Measurements from ENCODE around the gene OPHN1. TPM values are rescaled to one million over a fixed set of nuclear protein-coding genes. Genes with fewer than 3 reads are reported as not detected.

Gene OPHN1
- total RNA-seq, 4 donors from 2014 or later = 5.1 to 11.2 (median 8.0) TPM

GRCh38 chrX:68363984-68364383, 69.3 kb downstream of the OPHN1 start:
- Histone ChIP-seq H3K4me1 (peaks cover 0 to 6% (median 0%) of the 10 kb centered on the region in 4 donors), H3K9me3 (peaks cover 0 to 1% (median 0%) of the 10 kb centered on the region in 4 donors), H3K4me3 (no peak overlapping the region), H3K36me3 (no peaks in the 10 kb centered on the region), H3K27me3 (no peaks in the 10 kb centered on the region), H3K27ac (replicated peaks in 1 of 4) (no peak overlapping the region)
- TF ChIP-seq POLR2A (IDR thresholded peaks at IDR 0.05; ENCODE audit: low read depth) (no peak), POLR2AphosphoS5 (IDR thresholded peaks at IDR 0.05) (no peak), EP300 (IDR thresholded peaks at IDR 0.05) (no peak), CTCF (IDR thresholded peaks at IDR 0.05) (no peak)
- DNase-seq (ENCODE audit: extremely low spot score) = no peak
- WGBS = 93% methylated on average over 2 of the region's 2 CpGs
- intact Hi-C loops (cut with DNase I) = no loop called here

- 62% methylated on average over 1 of the region's 1 CpG for WGBS
- H3K4me3 ChIP-seq = no peak overlapping the region
- H3K27ac ChIP-seq (replicated peaks in 1 of 4) = no peak overlapping the region
- TF ChIP-seq CTCF (IDR thresholded peaks at IDR 0.05) (no peak), POLR2AphosphoS5 (IDR thresholded peaks at IDR 0.05) (no peak), EP300 (IDR thresholded peaks at IDR 0.05) (no peak), POLR2A (IDR thresholded peaks at IDR 0.05; ENCODE audit: low read depth) (no peak)
- no peak for DNase-seq (ENCODE audit: extremely low spot score)
- H3K27me3 ChIP-seq = no peaks in the 10 kb centered on the region
- H3K36me3 ChIP-seq = no peaks in the 10 kb centered on the region
- peaks cover 0 to 11% (median 8%) of the 10 kb centered on the region in 4 donors for H3K4me1 ChIP-seq
- no peaks in the 10 kb centered on the region for H3K9me3 ChIP-seq
- intact Hi-C loops (cut with DNase I) = no loop called here
Observed at GRCh38 chrX:68358679-68359078, 74.6 kb downstream of the OPHN1 start.

- no peak for TF ChIP-seq CTCF (IDR thresholded peaks at IDR 0.05)
- no peak for TF ChIP-seq EP300 (IDR thresholded peaks at IDR 0.05)
- intact Hi-C loops (cut with DNase I) = no loop called here
- no peaks in the 10 kb centered on the region for H3K36me3 ChIP-seq
- 64% methylated on average over 4 of the region's 4 CpGs for WGBS
- no peaks in the 10 kb centered on the region for H3K9me3 ChIP-seq
- no peak for DNase-seq (ENCODE audit: extremely low spot score)
- peaks cover 0 to 11% (median 8%) of the 10 kb centered on the region in 4 donors for H3K4me1 ChIP-seq
- no peak overlapping the region for H3K4me3 ChIP-seq
- no peak overlapping the region for H3K27ac ChIP-seq (replicated peaks in 1 of 4)
- no peaks in the 10 kb centered on the region for H3K27me3 ChIP-seq
Observed at GRCh38 chrX:68355629-68355920, 77.7 kb downstream of the OPHN1 start.

GRCh38 chrX:68354879-68355628, 78.2 kb downstream of the OPHN1 start:
- no peak for TF ChIP-seq POLR2A (IDR thresholded peaks at IDR 0.05; ENCODE audit: low read depth)
- TF ChIP-seq CTCF (IDR thresholded peaks at IDR 0.05) = no peak
- TF ChIP-seq POLR2AphosphoS5 (IDR thresholded peaks at IDR 0.05) = no peak
- no peak for TF ChIP-seq EP300 (IDR thresholded peaks at IDR 0.05)
- intact Hi-C loops (cut with DNase I) = no loop called here
- Histone ChIP-seq H3K27ac (replicated peaks in 1 of 4) (no peak overlapping the region), H3K27me3 (no peaks in the 10 kb centered on the region), H3K36me3 (no peaks in the 10 kb centered on the region), H3K4me3 (no peak overlapping the region), H3K4me1 (peaks cover 0 to 11% (median 8%) of the 10 kb centered on the region in 4 donors), H3K9me3 (no peaks in the 10 kb centered on the region)
- WGBS = 32% methylated on average over 3 of the region's 3 CpGs
- DNase-seq (ENCODE audit: extremely low spot score) = no peak

- Histone ChIP-seq H3K4me3 (no peak overlapping the region), H3K27me3 (no peaks in the 10 kb centered on the region), H3K9me3 (no peaks in the 10 kb centered on the region), H3K36me3 (no peaks in the 10 kb centered on the region), H3K27ac (replicated peaks in 1 of 4) (no peak overlapping the region), H3K4me1 (peaks cover 0 to 5% (median 2%) of the 10 kb centered on the region in 4 donors)
- no peak for DNase-seq (ENCODE audit: extremely low spot score)
- 21% methylated on average over 1 of the region's 1 CpG for WGBS
- no peak for TF ChIP-seq POLR2AphosphoS5 (IDR thresholded peaks at IDR 0.05)
- TF ChIP-seq POLR2A (IDR thresholded peaks at IDR 0.05; ENCODE audit: low read depth) = no peak
- no peak for TF ChIP-seq CTCF (IDR thresholded peaks at IDR 0.05)
- no peak for TF ChIP-seq EP300 (IDR thresholded peaks at IDR 0.05)
- intact Hi-C loops (cut with DNase I) = no loop called here
Observed at GRCh38 chrX:68345025-68345424, 88.3 kb downstream of the OPHN1 start.
